CD14-positive monocyte (primary cell): ENCODE measurements around the gene MAP3K13. TPM values are rescaled to one million over a fixed set of nuclear protein-coding genes. Genes with fewer than 3 reads are reported as not detected.

Experiments used
- DNase-seq, 3 donors: peaks; one replicate each; pipeline ENCODE4 v3.0.0-alpha.2; 2011 to 2022
- H2AFZ ChIP-seq: 2 replicates; pipeline ENCODE4 v1.6.0; 2012; ENCODE audit warnings: mild to moderate bottlenecking, low read depth, low read length, inconsistent platforms; ENCODE audit not compliant: insufficient read depth, poor library complexity, severe bottlenecking
- H3K27ac ChIP-seq, 2 donors: 1 replicate in 1 of 2; 2 replicates in 1 of 2; pipeline ENCODE4 v1.5.1; 2012 to 2013; ENCODE audit warnings: low read length in 2 of 2, control low read depth in 1 of 2, inconsistent platforms in 1 of 2, low read depth in 1 of 2, mild to moderate bottlenecking in 1 of 2
- H3K27me3 ChIP-seq, 2 donors: one replicate each; pipeline versions ENCODE4 v1.6.0 to v1.6.1; 2011 to 2013; ENCODE audit warnings: low read length in 2 of 2; ENCODE audit not compliant: control insufficient read depth in 2 of 2, insufficient read depth in 2 of 2
- H3K36me3 ChIP-seq, 2 donors: replicated peaks in 1 of 2; 1 replicate in 1 of 2; 2 replicates in 1 of 2; pipeline versions ENCODE4 v1.5.1 to v1.6.1; 2012 to 2013; ENCODE audit warnings: low read length in 2 of 2, control low read depth in 1 of 2, inconsistent platforms in 1 of 2, mild to moderate bottlenecking in 1 of 2; ENCODE audit not compliant: insufficient read depth in 2 of 2, control insufficient read depth in 1 of 2
- H3K4me1 ChIP-seq, 2 donors: 1 replicate in 1 of 2; 2 replicates in 1 of 2; pipeline versions ENCODE4 v1.5.1 to v1.6.1; 2012 to 2013; ENCODE audit warnings: low read length in 2 of 2, control low read depth in 1 of 2, inconsistent platforms in 1 of 2, mild to moderate bottlenecking in 1 of 2, moderate library complexity in 1 of 2; ENCODE audit not compliant: insufficient read depth in 2 of 2, control insufficient read depth in 1 of 2
- H3K4me2 ChIP-seq: replicated peaks from 2 replicates; pipeline ENCODE3; 2012; ENCODE audit warnings: low read length, moderate library complexity, mild to moderate bottlenecking; ENCODE audit not compliant: poor library complexity, severe bottlenecking; ENCODE audit errors: extremely low read depth
- H3K4me3 ChIP-seq, 3 experiments: fragments of 200-600 bp in 1 of 3; sonication (generic) in 1 of 3; replicated peaks in 1 of 3; 1 replicate in 2 of 3; 2 replicates in 1 of 3; pipeline ENCODE4 v1.5.1; 2011 to 2013; ENCODE audit warnings: low read length in 3 of 3, mild to moderate bottlenecking in 3 of 3, control low read depth in 2 of 3, low read depth in 2 of 3, inconsistent platforms in 1 of 3, moderate library complexity in 1 of 3
- H3K79me2 ChIP-seq: 2 replicates; pipeline ENCODE4 v1.6.0; 2012; ENCODE audit warnings: mild to moderate bottlenecking, control low read depth, inconsistent platforms, low read length, moderate library complexity; ENCODE audit not compliant: insufficient read depth
- H3K9ac ChIP-seq: 2 replicates; pipeline ENCODE4 v1.6.0; 2017; ENCODE audit warnings: low read length, mild to moderate bottlenecking; ENCODE audit not compliant: insufficient read depth, poor library complexity, severe bottlenecking
- H3K9me3 ChIP-seq, 2 donors: replicated peaks in 1 of 2; 1 replicate in 1 of 2; 2 replicates in 1 of 2; pipeline versions ENCODE4 v1.5.1 to v1.6.1; 2012 to 2013; ENCODE audit warnings: low read length in 2 of 2, control low read depth in 1 of 2; ENCODE audit not compliant: control insufficient read depth in 1 of 2, insufficient read depth in 1 of 2
- H4K20me1 ChIP-seq: 2 replicates; pipeline ENCODE4 v1.6.0; 2012; ENCODE audit warnings: mild to moderate bottlenecking, low read length, control low read depth, moderate library complexity; ENCODE audit not compliant: insufficient read depth
- H3K27ac Mint-ChIP-seq, 7 donors: one replicate each; pipeline ENCODE4 v1.8.0; 2020; ENCODE audit warnings: mild to moderate bottlenecking in 7 of 7, mixed read lengths in 7 of 7, moderate library complexity in 6 of 7, inconsistent platforms in 2 of 7
- H3K27me3 Mint-ChIP-seq, 3 donors: one replicate each; pipeline ENCODE4 v1.8.0; 2021 to 2022; ENCODE audit warnings: low read depth in 3 of 3, mild to moderate bottlenecking in 3 of 3, mixed read lengths in 3 of 3, moderate library complexity in 3 of 3, inconsistent platforms in 1 of 3
- H3K36me3 Mint-ChIP-seq, 2 donors: one replicate each; pipeline ENCODE4 v1.8.0; 2020; ENCODE audit warnings: mixed read lengths in 2 of 2, inconsistent platforms in 1 of 2, mild to moderate bottlenecking in 1 of 2
- H3K4me1 Mint-ChIP-seq: one replicate; pipeline ENCODE4 v1.8.0; 2020; ENCODE audit warnings: mild to moderate bottlenecking, mixed read lengths
- H3K4me3 Mint-ChIP-seq, 2 donors: one replicate each; pipeline ENCODE4 v1.8.0; 2020; ENCODE audit warnings: mild to moderate bottlenecking in 2 of 2, mixed read lengths in 2 of 2, moderate library complexity in 1 of 2
- H3K9me3 Mint-ChIP-seq, 7 donors: one replicate each; pipeline ENCODE4 v1.8.0; 2020 to 2022; ENCODE audit warnings: mixed read lengths in 7 of 7, mild to moderate bottlenecking in 6 of 7, moderate library complexity in 6 of 7, inconsistent platforms in 2 of 7
- WGBS: methylation state at CpG from one replicate; pipeline ENCODE4 v1.1.5; 2013; ENCODE audit warnings: missing lambda C conversion rate; ENCODE audit not compliant: insufficient coverage; 5-methylcytosine and 5-hydroxymethylcytosine counted together
- intact Hi-C, 2 donors: fragments of 100-400 bp; cut with micrococcal nuclease; formaldehyde crosslinking; loops; one replicate each; pipeline versions ENCODE4 v1.15.0 to v1.15.1; 2023
- polyA plus RNA-seq, 3 donors: library from polyadenylated mRNA; depleted of rRNA in 1 of 3; unstranded in 2 of 3; stranded (reverse) in 1 of 3; fragments of 300-500 nt in 2 of 3; fragments of >200 nt in 1 of 3; fragmentation: Illumina TruSeq in 2 of 3; gene quantifications; 1 replicate in 2 of 3; 2 replicates in 1 of 3; pipeline ENCODE4 v1.2.3, GENCODE V29; 2012 to 2021
- TF ChIP-seq, protein P1 (sequence below): fragments of 200-600 bp; IDR thresholded peaks from one replicate; pipeline ENCODE4 v1.8.0; 2022; ENCODE audit warnings: antibody characterized with exemption, mild to moderate bottlenecking

The MAP3K13 gene
- polyA plus RNA-seq, 3 donors = 5.0 to 34.2 (median 30.9) TPM

DNA sequence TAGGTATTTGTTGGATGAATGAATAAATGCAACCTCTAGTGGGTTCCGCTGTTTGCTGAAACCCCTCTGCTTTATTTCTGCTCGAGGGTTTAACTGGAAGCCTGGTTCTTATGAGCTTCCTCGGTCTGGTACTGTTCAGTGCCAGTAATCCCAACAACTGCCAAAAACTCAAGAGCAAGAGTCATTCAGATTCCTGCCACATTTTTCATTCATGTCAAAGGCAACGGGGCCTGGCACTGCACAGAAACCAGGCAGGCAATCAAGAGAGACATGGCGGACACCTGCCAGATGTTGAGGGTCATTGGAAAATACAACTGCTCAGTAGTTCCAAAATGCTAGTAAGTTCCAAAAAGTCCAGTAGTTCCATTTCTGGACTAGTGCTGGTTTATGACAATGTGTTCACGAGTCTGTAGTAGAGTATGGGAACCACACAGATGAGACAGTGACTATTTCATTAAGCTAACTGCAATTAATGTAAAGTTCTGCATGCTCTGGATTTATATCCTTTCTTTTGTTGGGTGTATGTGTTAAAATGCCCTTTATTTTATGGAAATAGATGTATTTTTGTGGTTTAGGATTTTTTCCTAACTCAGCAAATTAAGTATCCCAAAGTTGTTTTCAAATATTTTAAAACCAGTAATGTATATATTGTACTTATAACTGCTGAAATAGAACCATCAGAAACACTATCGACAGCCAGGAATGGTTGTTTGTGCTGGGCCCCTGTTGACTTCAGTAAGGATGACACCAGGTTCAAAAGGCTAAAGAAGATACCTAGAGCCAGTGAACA, 158.6 kb downstream of the MAP3K13 start:
- Mint-ChIP-seq H3K27me3 (peaks cover 2 to 23% (median 3%) of the 10 kb centered on the region in 3 donors), H3K9me3 (no peaks in the 10 kb centered on the region), H3K4me1 (no peaks in the 10 kb centered on the region), H3K27ac (no peak overlapping the region), H3K36me3 (no peaks in the 10 kb centered on the region), H3K4me3 (no peak overlapping the region)
- Histone ChIP-seq H3K4me2 (no peak overlapping the region), H3K27ac (no peak overlapping the region), H3K79me2 (no peaks in the 10 kb centered on the region), H3K36me3 (no peaks in the 10 kb centered on the region), H3K9me3 (no peaks in the 10 kb centered on the region), H3K27me3 (no peaks in the 10 kb centered on the region), H3K9ac (no peak overlapping the region), H4K20me1 (no peaks in the 10 kb centered on the region), H3K4me3 (no peak overlapping the region), H2AFZ (no peak overlapping the region), H3K4me1 (no peaks in the 10 kb centered on the region)
- WGBS = 93% methylated on average over 7 of the region's 7 CpGs
- TF ChIP-seq, protein P1, sequence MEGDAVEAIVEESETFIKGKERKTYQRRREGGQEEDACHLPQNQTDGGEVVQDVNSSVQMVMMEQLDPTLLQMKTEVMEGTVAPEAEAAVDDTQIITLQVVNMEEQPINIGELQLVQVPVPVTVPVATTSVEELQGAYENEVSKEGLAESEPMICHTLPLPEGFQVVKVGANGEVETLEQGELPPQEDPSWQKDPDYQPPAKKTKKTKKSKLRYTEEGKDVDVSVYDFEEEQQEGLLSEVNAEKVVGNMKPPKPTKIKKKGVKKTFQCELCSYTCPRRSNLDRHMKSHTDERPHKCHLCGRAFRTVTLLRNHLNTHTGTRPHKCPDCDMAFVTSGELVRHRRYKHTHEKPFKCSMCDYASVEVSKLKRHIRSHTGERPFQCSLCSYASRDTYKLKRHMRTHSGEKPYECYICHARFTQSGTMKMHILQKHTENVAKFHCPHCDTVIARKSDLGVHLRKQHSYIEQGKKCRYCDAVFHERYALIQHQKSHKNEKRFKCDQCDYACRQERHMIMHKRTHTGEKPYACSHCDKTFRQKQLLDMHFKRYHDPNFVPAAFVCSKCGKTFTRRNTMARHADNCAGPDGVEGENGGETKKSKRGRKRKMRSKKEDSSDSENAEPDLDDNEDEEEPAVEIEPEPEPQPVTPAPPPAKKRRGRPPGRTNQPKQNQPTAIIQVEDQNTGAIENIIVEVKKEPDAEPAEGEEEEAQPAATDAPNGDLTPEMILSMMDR = no peak
- DNase-seq = no peak
- intact Hi-C loops = no loop called here

DNA sequence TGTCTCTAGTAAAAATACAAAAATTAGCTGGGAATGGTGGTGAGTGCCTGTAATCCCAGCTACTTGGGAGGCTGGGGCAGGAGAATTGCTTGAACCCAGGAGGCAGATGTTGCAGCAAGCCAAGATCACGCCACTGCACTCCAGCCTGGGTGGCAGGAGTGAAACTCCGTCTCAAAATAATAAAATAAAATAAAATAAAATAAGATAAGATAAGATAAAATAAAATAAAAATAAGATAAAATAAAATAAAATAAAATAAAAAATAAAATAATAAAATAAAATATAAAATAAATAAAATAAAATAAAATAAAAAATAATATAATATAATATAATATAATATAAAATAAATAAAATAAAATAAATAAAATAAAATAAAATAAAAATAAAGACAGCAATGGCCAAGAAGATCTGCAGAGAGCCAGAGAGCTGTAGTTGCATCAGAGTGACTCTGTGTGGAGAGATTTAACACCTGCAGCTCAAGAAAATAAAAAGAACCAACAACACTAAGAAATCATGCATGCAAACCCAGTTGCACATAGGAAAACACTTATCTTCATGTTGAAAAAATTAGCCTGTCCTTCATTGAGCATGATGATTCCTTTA, 163.5 kb downstream of the MAP3K13 start:
- no peaks in the 10 kb centered on the region for H3K27me3 ChIP-seq
- Mint-ChIP-seq H3K27me3 (peaks cover 5 to 16% (median 6%) of the 10 kb centered on the region in 3 donors), H3K36me3 (no peaks in the 10 kb centered on the region), H3K4me3 (no peak overlapping the region), H3K9me3 (peaks cover 0 to 2% (median 0%) of the 10 kb centered on the region in 7 donors), H3K4me1 (no peaks in the 10 kb centered on the region), H3K27ac (no peak overlapping the region)
- H3K9me3 ChIP-seq = no peaks in the 10 kb centered on the region
- H3K9ac ChIP-seq = no peak overlapping the region
- no peaks in the 10 kb centered on the region for H4K20me1 ChIP-seq
- H3K36me3 ChIP-seq = no peaks in the 10 kb centered on the region
- no peak overlapping the region for H3K27ac ChIP-seq
- no peak overlapping the region for H3K4me2 ChIP-seq
- no peak for DNase-seq
- WGBS = no CpG with 5 or more reads among the region's 2 CpGs
- no peak overlapping the region for H2AFZ ChIP-seq
- no peaks in the 10 kb centered on the region for H3K4me1 ChIP-seq
- intact Hi-C loops = no loop called here
- TF ChIP-seq, protein P1 = no peak
- no peak overlapping the region for H3K4me3 ChIP-seq
- H3K79me2 ChIP-seq = no peaks in the 10 kb centered on the region
